H9 (cell line): ENCODE results near the gene SPEN. TPM values are rescaled to one million over a fixed set of nuclear protein-coding genes. Genes with fewer than 3 reads are reported as not detected.

Experiments used
- DNase-seq: peaks from one replicate; pipeline ENCODE4 v3.0.0-alpha.2; 2017
- H2AFZ ChIP-seq: one replicate; pipeline ENCODE4 v1.6.1; 2013; ENCODE audit warnings: mild to moderate bottlenecking, low read length, control low read depth, moderate library complexity
- H2AK5ac ChIP-seq: 2 replicates; pipeline ENCODE4 v1.6.1; 2013; ENCODE audit warnings: low read length, control low read depth, mixed read lengths; ENCODE audit not compliant: insufficient read length
- H2BK120ac ChIP-seq: one replicate; pipeline ENCODE4 v1.6.1; 2013; ENCODE audit warnings: low read depth, mild to moderate bottlenecking, low read length, control low read depth, inconsistent platforms; ENCODE audit not compliant: poor library complexity, severe bottlenecking
- H2BK12ac ChIP-seq: 2 replicates; pipeline ENCODE4 v1.6.1; 2013; ENCODE audit warnings: low read length, control low read depth, mixed read lengths, low read depth; ENCODE audit not compliant: insufficient read length
- H2BK15ac ChIP-seq: 2 replicates; pipeline ENCODE4 v1.6.1; 2013; ENCODE audit warnings: low read depth, low read length, control low read depth
- H2BK20ac ChIP-seq: one replicate; pipeline ENCODE4 v1.6.1; 2013; ENCODE audit warnings: low read depth, mild to moderate bottlenecking, low read length, control low read depth, inconsistent platforms; ENCODE audit not compliant: poor library complexity, severe bottlenecking
- H2BK5ac ChIP-seq: 2 replicates; pipeline ENCODE4 v1.6.1; 2013; ENCODE audit warnings: low read length, control low read depth, mixed read lengths; ENCODE audit not compliant: insufficient read length
- H3K14ac ChIP-seq: 2 replicates; pipeline ENCODE4 v1.6.1; 2013; ENCODE audit warnings: low read length, control low read depth; ENCODE audit not compliant: insufficient read depth
- H3K18ac ChIP-seq: 2 replicates; pipeline ENCODE4 v1.6.1; 2013; ENCODE audit warnings: low read depth, mild to moderate bottlenecking, mixed read lengths, low read length, control low read depth; ENCODE audit not compliant: insufficient read length
- H3K23ac ChIP-seq: 2 replicates; pipeline ENCODE4 v1.6.1; 2013; ENCODE audit warnings: low read length, control low read depth, mixed read lengths, low read depth; ENCODE audit not compliant: insufficient read length
- H3K23me2 ChIP-seq: 2 replicates; pipeline ENCODE4 v1.6.1; 2013; ENCODE audit warnings: low read depth, mild to moderate bottlenecking, mixed read lengths, low read length, control low read depth; ENCODE audit not compliant: insufficient read length, poor library complexity, severe bottlenecking
- H3K27ac ChIP-seq: 2 replicates; pipeline ENCODE4 v1.5.1; 2013; ENCODE audit warnings: low read length, control low read depth, mixed read lengths, low read depth; ENCODE audit not compliant: insufficient read length
- H3K27me3 ChIP-seq: 2 replicates; pipeline ENCODE4 v1.6.1; 2013; ENCODE audit warnings: low read length, control low read depth, inconsistent platforms; ENCODE audit not compliant: insufficient read depth
- H3K4ac ChIP-seq: 2 replicates; pipeline ENCODE4 v1.6.1; 2013; ENCODE audit warnings: low read depth, mild to moderate bottlenecking, control low read depth, inconsistent platforms, low read length, moderate library complexity
- H3K4me1 ChIP-seq: 2 replicates; pipeline ENCODE4 v1.6.1; 2013; ENCODE audit warnings: low read length, control low read depth, inconsistent platforms; ENCODE audit not compliant: insufficient read depth
- H3K4me2 ChIP-seq: 2 replicates; pipeline ENCODE4 v1.6.1; 2013; ENCODE audit warnings: low read length, control low read depth, mixed read lengths; ENCODE audit not compliant: insufficient read length, insufficient read depth
- H3K56ac ChIP-seq: 2 replicates; pipeline ENCODE4 v1.6.1; 2013; ENCODE audit warnings: low read depth, mild to moderate bottlenecking, mixed read lengths, low read length, control low read depth; ENCODE audit not compliant: insufficient read length
- H3K79me1 ChIP-seq: 2 replicates; pipeline ENCODE4 v1.6.1; 2013; ENCODE audit warnings: low read depth, mild to moderate bottlenecking, moderate library complexity, low read length, control low read depth, inconsistent platforms; ENCODE audit not compliant: insufficient read depth, poor library complexity, severe bottlenecking
- H3K79me2 ChIP-seq: 2 replicates; pipeline ENCODE4 v1.6.1; 2013; ENCODE audit warnings: low read length, control low read depth, inconsistent platforms; ENCODE audit not compliant: insufficient read depth
- H3K9ac ChIP-seq: 2 replicates; pipeline ENCODE4 v1.6.1; 2013; ENCODE audit warnings: low read length, control low read depth, mixed read lengths; ENCODE audit not compliant: insufficient read length; ENCODE audit errors: extremely low read depth
- H3K9me3 ChIP-seq: one replicate; pipeline ENCODE4 v1.6.1; 2013; ENCODE audit warnings: low read depth, low read length, inconsistent platforms; ENCODE audit not compliant: control insufficient read depth
- H3T11ph ChIP-seq: one replicate; pipeline ENCODE4 v1.6.1; 2013; ENCODE audit warnings: mild to moderate bottlenecking, low read length, control low read depth, inconsistent platforms
- H4K20me1 ChIP-seq: one replicate; pipeline ENCODE4 v1.6.1; 2013; ENCODE audit not compliant: control insufficient read depth, insufficient read length, insufficient read depth
- H4K5ac ChIP-seq: 2 replicates; pipeline ENCODE4 v1.6.1; 2013; ENCODE audit warnings: low read depth, mild to moderate bottlenecking, mixed read lengths, low read length, control low read depth; ENCODE audit not compliant: insufficient read length
- H4K8ac ChIP-seq: replicated peaks from 2 replicates; pipeline ENCODE4 v1.6.1; 2013; ENCODE audit warnings: low read length, control low read depth, mixed read lengths, low read depth; ENCODE audit not compliant: insufficient read length
- H4K91ac ChIP-seq: 2 replicates; pipeline ENCODE4 v1.6.1; 2013; ENCODE audit warnings: low read depth, mild to moderate bottlenecking, moderate library complexity, mixed read lengths, low read length, control low read depth; ENCODE audit not compliant: insufficient read length
- H3K27ac Mint-ChIP-seq, 3 experiments: 2 replicates in 2 of 3; 3 replicates in 1 of 3; pipeline ENCODE4 v1.8.0; 2020 to 2021; ENCODE audit warnings: mixed read lengths in 3 of 3, mild to moderate bottlenecking in 1 of 3, moderate library complexity in 1 of 3
- H3K27me3 Mint-ChIP-seq: 2 replicates; pipeline ENCODE4 v1.8.0; 2021; ENCODE audit warnings: low read depth, mild to moderate bottlenecking, moderate library complexity, mixed read lengths
- H3K36me3 Mint-ChIP-seq, 3 experiments: 2 replicates in 2 of 3; 3 replicates in 1 of 3; pipeline ENCODE4 v1.8.0; 2020 to 2021; ENCODE audit warnings: low read depth in 3 of 3, mixed read lengths in 3 of 3; ENCODE audit not compliant: insufficient read depth in 1 of 3
- H3K4me1 Mint-ChIP-seq, 2 experiments: 2 replicates each; pipeline ENCODE4 v1.8.0; 2020; ENCODE audit warnings: mixed read lengths in 2 of 2
- H3K4me3 Mint-ChIP-seq, 2 experiments: 2 replicates in 1 of 2; 3 replicates in 1 of 2; pipeline ENCODE4 v1.8.0; 2020 to 2021; ENCODE audit warnings: mild to moderate bottlenecking in 2 of 2, mixed read lengths in 2 of 2, moderate library complexity in 1 of 2
- H3K9me3 Mint-ChIP-seq, 2 experiments: 2 replicates in 1 of 2; 3 replicates in 1 of 2; pipeline ENCODE4 v1.8.0; 2020; ENCODE audit warnings: mild to moderate bottlenecking in 2 of 2, mixed read lengths in 2 of 2, moderate library complexity in 1 of 2
- WGBS: extraction: QIAGEN DNeasy Blood & Tissue Kit; methylation state at CpG from one replicate; pipeline ENCODE4 v1.1.7; 2013; ENCODE audit warnings: missing lambda C conversion rate, low lambda C conversion rate, mixed read lengths; ENCODE audit not compliant: insufficient read length; ENCODE audit errors: extremely low coverage; 5-methylcytosine and 5-hydroxymethylcytosine counted together
- total RNA-seq: library from RNA; stranded (reverse); gene quantifications from 2 replicates; pipeline ENCODE4 v1.2.1, GENCODE V29; 2021
- TF ChIP-seq, protein P1 (sequence below): fragments of 200-600 bp; sonication (generic); conservative IDR thresholded peaks from 3 replicates; pipeline ENCODE4 v1.8.0; 2021; ENCODE audit warnings: antibody characterized with exemption, mild to moderate bottlenecking

The SPEN gene
- total RNA-seq, 1 experiment from 2014 or later, result 59.6 TPM

DNA sequence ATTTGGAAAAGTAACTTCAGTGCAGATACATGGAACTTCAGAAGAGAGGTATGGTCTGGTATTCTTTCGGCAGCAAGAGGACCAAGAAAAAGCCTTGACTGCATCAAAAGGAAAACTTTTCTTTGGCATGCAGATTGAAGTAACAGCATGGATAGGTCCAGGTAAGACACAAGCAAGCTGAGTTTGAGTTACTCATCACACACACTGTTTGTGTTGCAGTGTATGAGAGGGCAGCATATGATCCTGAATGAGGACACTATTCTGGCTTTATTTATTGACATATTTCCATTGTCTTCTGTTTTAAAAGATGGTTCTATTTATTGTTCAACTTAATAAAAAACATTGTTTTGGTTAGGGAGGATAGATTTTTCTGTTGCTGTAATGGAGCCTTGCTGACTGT, 63.6 kb downstream of the SPEN start:
- Histone ChIP-seq H3K9me3 (no peaks in the 10 kb centered on the region), H3K14ac (no peak overlapping the region), H2BK20ac (no peak overlapping the region), H3K18ac (no peak overlapping the region), H2BK5ac (no peak overlapping the region), H4K20me1 (no peaks in the 10 kb centered on the region), H4K8ac (no peak overlapping the region), H3K79me1 (no peaks in the 10 kb centered on the region), H4K5ac (no peak overlapping the region), H3K4me1 (no peaks in the 10 kb centered on the region), H3K23me2 (no peaks in the 10 kb centered on the region), H4K91ac (no peak overlapping the region), H2BK12ac (no peak overlapping the region), H2BK15ac (no peak overlapping the region), H2BK120ac (no peak overlapping the region), H3K4me2 (no peak overlapping the region), H3K27ac (no peak overlapping the region), H3K9ac (no peak overlapping the region), H3K23ac (no peak overlapping the region), H3K79me2 (peaks cover 2% of the 10 kb centered on the region; the same call in 1 of the 2 replicates), H3K56ac (no peak overlapping the region), H2AK5ac (no peak overlapping the region), H3T11ph (no peak overlapping the region), H3K27me3 (no peaks in the 10 kb centered on the region), H3K4ac (no peak overlapping the region), H2AFZ (no peak overlapping the region)
- no CpG with 5 or more reads among the region's 1 CpG for WGBS
- Mint-ChIP-seq H3K36me3 (peaks cover 17 to 50% (median 50%) of the 10 kb centered on the region in 3 experiments; a peak in 6 of 7 replicates), H3K27ac (no peak overlapping the region), H3K9me3 (no peaks in the 10 kb centered on the region), H3K4me3 (no peak overlapping the region), H3K4me1 (no peaks in the 10 kb centered on the region), H3K27me3 (no peaks in the 10 kb centered on the region)
- TF ChIP-seq, protein P1, sequence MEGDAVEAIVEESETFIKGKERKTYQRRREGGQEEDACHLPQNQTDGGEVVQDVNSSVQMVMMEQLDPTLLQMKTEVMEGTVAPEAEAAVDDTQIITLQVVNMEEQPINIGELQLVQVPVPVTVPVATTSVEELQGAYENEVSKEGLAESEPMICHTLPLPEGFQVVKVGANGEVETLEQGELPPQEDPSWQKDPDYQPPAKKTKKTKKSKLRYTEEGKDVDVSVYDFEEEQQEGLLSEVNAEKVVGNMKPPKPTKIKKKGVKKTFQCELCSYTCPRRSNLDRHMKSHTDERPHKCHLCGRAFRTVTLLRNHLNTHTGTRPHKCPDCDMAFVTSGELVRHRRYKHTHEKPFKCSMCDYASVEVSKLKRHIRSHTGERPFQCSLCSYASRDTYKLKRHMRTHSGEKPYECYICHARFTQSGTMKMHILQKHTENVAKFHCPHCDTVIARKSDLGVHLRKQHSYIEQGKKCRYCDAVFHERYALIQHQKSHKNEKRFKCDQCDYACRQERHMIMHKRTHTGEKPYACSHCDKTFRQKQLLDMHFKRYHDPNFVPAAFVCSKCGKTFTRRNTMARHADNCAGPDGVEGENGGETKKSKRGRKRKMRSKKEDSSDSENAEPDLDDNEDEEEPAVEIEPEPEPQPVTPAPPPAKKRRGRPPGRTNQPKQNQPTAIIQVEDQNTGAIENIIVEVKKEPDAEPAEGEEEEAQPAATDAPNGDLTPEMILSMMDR, result no peak
- no peak for DNase-seq
